NCI-H128 (cell line): ENCODE results near the gene ADCY5.
"Not testable (repeated sequence)": the region's sequence is repeated elsewhere in the genome, so short reads cannot be mapped to it uniquely, and the experiment has no call there.

Experiments used
- DNase-seq: peaks from one replicate; lab custom pipeline; 2025; ENCODE audit not compliant: unreplicated experiment; lab: John Stamatoyannopoulos, UW

ADCY5 gene

GRCh38 chr3:123277106-123277505, 171.8 kb downstream of the ADCY5 start:
- DNase-seq: no peak

- no peak for DNase-seq
Measured at GRCh38 chr3:123276346-123277006, 172.4 kb downstream of the ADCY5 start.

GRCh38 chr3:123275691-123276090, 173.2 kb downstream of the ADCY5 start:
- DNase-seq: no peak

- no peak for DNase-seq
Measured at GRCh38 chr3:123272547-123272946, 176.3 kb downstream of the ADCY5 start.

- DNase-seq: no peak
Measured at GRCh38 chr3:123271466-123272159, 177.3 kb downstream of the ADCY5 start.

- DNase-seq: no peak
Measured at GRCh38 chr3:123270818-123271217, 178.1 kb downstream of the ADCY5 start.

- no peak for DNase-seq
Measured at GRCh38 chr3:123267821-123268220, 181.1 kb downstream of the ADCY5 start.

GRCh38 chr3:123263941-123264340, 184.9 kb downstream of the ADCY5 start:
- no peak for DNase-seq

- DNase-seq: no peak
Measured at GRCh38 chr3:123262868-123263267, 186.0 kb downstream of the ADCY5 start.

- no peak for DNase-seq
Measured at GRCh38 chr3:123262226-123262625, 186.7 kb downstream of the ADCY5 start.

GRCh38 chr3:123261666-123262065, 187.2 kb downstream of the ADCY5 start:
- no peak for DNase-seq

- DNase-seq: no peak
Measured at GRCh38 chr3:123258811-123259420, 190.0 kb downstream of the ADCY5 start.

- DNase-seq: no peak
Measured at GRCh38 chr3:123258359-123258758, 190.5 kb downstream of the ADCY5 start.

- no peak for DNase-seq
Measured at GRCh38 chr3:123256256-123256655, 192.6 kb downstream of the ADCY5 start.

GRCh38 chr3:123246866-123247265, 202.0 kb downstream of the ADCY5 start:
- DNase-seq: no peak

- DNase-seq: no peak
Measured at GRCh38 chr3:123244128-123244527, 204.8 kb downstream of the ADCY5 start.

GRCh38 chr3:123239756-123240155, 209.1 kb downstream of the ADCY5 start:
- DNase-seq: no peak

GRCh38 chr3:123239186-123239585, 209.7 kb downstream of the ADCY5 start:
- DNase-seq: not testable (repeated sequence)

GRCh38 chr3:123236902-123237301, 212.0 kb downstream of the ADCY5 start:
- no peak for DNase-seq
